Activated CD8-positive, alpha-beta memory T cell treated with anti-CD3 and anti-CD28 coated beads for 4 hours (primary cell): ENCODE measurements around the gene HOXC10.

Source experiments
- DNase-seq, 2 donors: peaks; one replicate each; pipeline ENCODE4 v3.0.0-alpha.2; 2020; ENCODE audit warnings: low read depth in 2 of 2

HOXC10 gene

DNA sequence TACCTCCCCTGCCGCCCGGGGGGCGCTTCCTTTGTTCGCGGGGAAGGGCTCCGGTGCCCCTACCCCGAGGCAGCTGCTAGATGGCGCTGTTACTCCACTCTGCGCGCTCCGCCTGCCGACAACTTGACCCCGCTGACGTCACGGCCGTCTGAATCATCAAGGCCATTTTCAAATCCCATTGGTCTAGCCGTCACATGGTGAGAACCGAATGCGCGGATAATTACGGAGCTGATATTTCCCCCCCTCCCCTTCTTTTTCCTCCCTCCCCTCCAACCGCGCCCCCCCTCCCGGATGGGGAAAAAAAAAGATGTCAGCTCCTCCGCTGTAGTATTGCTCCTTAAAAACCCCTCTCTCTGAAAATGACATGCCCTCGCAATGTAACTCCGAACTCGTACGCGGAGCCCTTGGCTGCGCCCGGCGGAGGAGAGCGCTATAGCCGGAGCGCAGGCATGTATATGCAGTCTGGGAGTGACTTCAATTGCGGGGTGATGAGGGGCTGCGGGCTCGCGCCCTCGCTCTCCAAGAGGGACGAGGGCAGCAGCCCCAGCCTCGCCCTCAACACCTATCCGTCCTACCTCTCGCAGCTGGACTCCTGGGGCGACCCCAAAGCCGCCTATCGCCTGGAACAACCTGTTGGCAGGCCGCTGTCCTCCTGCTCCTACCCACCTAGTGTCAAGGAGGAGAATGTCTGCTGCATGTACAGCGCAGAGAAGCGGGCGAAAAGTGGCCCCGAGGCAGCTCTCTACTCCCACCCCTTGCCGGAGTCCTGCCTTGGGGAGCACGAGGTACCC lies at the start of gene HOXC10:
HOXC10 (plus strand) TSS at position 246 of the 791 bp plus-strand sequence; CDS start at position 360, 114 bp downstream.
- peak; percentile 27 to 70 for DNase-seq

DNA sequence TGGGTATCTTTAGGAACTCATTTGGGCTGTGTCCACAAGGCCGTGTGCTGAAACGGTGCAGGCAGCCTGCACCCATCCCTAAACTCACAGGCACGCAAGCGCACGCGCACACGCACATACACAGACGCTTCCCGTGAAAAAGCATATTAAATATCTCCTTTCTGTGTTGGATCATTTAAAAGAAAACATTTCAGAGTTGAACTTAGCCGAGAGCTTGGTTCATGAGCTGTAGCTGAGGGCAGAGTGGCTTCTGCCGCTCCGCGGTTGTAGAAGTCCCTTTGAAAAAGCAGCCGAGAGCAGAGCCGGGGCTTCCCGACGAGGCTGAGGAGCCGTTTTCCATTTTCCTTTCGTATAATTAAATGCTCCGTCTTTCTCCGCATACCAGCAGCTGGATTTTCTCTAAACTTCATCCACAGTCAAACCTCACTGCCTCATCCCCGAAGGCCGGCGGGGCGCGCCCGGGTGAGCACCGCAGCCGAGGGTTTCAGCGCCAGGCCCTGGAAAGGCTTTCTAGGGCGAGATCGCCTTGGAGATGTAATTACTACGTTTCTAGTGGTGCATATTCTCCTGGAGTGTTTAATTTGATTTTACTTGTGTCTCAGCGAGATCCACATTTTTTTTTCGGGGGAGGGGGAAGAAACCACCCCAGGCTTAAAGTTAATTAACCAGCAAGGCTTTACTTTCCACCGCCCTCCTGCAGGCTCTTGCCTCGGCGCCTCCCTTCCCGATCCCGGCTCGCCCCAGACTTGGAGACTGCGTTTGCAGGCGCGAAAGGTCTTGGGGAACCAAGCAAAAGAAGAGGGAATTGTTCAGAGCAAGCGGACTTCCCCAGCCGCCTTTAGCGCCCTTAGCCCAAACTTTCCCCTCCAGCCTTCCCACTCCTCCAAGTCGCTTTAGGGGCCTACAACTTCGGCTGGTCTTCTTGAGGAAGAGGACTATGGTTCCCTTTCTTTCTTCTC lies 49.3 kb upstream of the HOXC10 start:
- no peak for DNase-seq

- no peak for DNase-seq
Observed at GRCh38 chr12:53937099-53937498, 47.8 kb upstream of the HOXC10 start.

- DNase-seq, result no peak
Observed at GRCh38 chr12:53937596-53938325, 47.2 kb upstream of the HOXC10 start.

DNA sequence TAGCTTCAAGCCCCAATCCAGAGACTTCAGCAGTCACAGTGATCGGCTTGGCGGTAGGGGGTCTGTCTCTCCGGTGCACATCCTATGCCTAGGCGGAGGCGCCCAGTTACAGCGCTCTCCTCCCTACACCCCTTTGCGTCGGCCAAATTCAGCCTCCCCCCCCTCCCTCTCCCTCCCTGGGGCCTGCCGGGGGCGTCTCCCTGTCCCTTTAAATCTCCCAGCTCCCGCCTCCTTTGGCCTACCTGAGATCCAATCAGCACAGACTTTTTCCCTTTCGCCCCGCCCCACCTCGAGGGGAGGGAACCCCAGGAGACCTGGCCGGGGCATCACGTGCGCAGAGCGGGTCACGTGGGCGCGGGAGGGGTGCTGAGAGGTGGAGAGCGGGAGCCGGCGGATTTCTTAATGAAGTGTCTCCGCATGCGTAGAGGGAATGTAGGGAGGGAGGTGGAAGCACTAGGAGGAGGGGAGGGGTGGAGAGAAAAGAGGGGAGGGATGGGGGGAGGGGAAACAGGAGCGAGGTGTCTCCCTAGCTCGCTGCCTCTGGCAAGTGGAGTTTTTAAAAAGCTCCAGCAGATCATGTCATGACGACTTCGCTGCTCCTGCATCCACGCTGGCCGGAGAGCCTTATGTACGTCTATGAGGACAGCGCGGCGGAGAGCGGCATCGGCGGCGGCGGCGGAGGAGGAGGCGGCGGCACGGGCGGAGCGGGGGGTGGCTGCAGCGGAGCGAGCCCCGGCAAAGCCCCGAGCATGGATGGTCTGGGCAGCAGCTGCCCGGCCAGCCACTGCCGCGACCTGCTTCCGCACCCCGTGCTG lies 46.4 kb upstream of the HOXC10 start, which contains the start of gene HOXC13:
HOXC13 (plus strand) TSS at position 506 of the 815 bp plus-strand sequence; CDS start at position 582, 76 bp downstream.
- DNase-seq, result no peak

GRCh38 chr12:53939141-53940108 lies 45.5 kb upstream of the HOXC10 start:
- DNase-seq, result no peak

DNA sequence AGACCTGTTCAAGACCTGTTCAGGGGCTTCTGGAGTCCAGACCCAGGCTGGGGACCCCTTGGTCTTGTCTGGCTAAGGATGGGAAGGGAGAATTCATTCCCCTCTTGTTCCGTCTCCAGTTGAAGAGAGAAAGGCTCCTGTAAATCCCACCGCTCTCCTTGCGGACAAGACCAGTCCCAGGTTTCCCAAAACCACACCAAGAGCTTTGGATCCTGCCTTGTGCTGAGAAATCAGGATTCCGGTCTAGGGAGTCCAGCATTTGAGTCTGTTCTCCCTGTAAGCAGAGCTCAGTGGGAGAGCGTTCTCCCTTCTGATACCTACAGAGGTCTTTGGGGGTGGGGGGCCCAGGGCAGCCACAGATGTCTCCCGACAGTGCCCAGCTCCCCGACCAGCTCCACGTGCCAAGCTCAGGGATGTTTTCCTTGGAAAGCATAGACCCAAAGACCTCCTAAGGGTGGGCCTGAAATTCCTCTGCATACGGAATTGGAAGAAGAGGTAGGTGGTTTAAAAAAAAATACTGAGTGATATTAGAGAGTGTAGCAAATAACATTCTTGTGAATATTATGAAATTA lies 44.4 kb upstream of the HOXC10 start:
- no peak for DNase-seq

- DNase-seq, result no peak
Observed at GRCh38 chr12:53941187-53941586, 43.8 kb upstream of the HOXC10 start.

- DNase-seq, result no peak
Observed at GRCh38 chr12:53941750-53942149, 43.2 kb upstream of the HOXC10 start.

DNA sequence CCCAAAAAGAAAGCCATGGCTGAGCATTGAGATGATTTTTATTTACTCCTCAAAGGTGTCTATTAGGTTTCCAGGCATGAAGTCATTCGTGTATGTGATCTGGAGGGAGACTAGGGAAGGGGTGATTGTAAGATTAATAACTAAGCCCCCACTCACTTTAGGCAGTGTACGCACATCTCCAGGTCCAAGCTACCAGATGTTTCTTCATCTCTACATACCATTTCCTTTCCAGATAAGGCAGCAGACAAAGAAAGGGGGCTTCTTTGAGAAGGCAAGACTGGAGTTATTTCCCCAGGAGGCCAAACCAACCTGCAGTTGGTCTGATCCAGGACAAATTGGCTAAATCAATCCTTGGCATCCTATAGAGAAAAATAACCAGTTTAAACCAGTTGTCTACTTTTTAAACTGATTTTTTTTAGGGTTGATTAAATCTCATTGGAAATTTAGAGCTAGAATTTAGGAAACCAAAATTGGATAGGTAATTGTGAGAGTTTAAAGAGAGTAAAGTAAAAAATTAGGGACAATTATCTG lies 42.4 kb upstream of the HOXC10 start:
- no peak for DNase-seq

DNA sequence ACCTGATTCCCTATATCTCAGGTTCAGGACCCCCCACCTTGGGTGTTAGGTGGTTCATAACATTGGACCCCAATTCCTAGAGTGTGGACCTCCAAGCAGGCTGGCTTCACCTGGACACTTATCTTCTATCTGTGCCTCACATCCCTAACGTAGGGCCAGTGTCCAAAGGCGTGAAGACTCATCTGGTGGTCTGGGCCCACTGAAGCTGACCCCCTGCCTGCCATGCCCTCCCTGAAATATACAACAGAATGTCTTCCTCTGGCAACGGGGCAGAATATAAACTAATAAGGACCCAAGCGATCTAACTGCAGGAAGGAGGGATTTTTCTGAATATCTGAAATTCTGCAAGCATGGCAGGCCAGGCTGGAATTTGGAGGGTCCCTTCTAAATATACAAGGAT lies 40.7 kb upstream of the HOXC10 start:
- no peak for DNase-seq

- no peak for DNase-seq
Observed at GRCh38 chr12:53944907-53945847, 39.8 kb upstream of the HOXC10 start.

DNA sequence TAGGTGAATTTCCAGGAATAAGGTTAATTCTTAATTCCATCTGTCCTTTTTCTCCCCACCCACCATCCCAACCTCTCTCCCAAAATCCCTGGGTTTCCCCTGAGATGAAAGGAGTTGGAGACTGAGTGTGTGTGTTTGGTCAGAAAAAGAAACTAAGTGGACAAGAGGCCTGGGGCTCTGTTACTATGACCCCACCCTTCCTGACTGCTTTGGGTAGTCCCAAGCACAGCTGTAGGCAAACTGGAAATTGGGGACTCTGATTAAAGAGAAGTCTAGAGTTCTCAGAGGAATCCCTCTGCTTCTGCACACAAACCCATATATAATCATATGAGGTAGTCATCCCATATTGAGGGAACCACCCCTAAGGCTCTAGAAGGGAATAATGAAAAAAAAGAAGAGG lies 37.2 kb upstream of the HOXC10 start:
- DNase-seq, result no peak

DNA sequence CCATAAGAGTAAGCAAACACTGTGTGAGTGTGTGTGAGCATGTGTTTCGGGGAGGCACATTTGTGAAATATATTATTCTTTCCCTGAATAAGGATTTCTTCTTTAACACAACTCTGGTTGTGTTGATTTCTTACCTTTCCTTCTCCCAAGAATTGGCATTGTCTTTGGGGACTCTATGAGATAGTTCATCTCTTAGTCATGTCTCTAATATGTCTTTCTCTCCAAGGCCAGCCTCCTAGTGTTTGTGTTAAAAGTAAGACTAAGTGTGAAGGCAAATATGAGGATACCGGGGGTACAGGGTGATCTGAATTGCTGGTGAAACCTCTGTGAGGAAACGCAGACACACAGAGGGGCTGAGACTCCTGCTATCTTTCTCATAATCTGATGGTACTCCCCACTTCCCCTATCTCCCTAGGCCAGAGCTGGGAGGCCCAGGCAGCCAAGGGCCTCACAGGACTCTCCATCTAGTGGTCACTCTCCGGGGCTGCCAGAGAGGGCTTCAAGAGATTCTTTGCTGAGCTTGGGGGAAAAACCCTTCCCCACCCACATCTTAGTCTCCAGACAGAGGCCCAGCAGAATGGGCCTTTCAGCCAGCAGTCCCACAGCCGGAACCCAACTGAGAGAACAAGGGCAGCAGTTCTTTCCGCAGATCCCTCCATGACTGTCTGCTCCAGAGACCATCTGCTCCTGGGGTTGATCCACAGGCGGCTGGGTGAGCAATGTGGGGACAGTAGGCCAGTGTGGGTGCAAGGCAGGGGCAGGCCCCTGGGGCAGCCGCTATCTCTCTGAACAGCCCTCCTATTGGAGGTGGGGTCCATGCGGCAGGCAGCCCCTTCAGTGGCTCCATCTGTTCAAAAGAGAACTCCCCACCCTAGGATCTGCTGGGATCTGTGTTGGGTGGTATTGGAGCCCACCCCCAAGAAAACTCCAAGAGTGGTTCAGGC lies 36.0 kb upstream of the HOXC10 start:
- DNase-seq, result no peak

- DNase-seq, result no peak
Observed at GRCh38 chr12:53949631-53950436, 35.1 kb upstream of the HOXC10 start.

DNA sequence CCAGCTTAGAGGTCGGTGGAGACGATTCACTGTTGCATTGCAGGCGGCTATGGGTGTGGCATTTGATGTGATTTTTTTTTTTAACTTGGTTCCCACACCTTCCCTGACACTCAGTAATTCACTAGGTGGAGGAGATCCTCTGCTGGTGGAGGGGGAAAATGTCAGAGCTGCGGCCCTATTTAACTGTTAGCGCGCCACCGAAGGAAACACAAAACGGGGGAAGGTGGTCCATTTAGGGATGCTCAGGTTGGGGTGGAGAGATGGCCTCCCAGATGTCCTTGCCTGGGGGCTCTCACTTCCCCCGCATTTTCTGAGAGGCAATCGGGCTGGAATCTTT lies 34.5 kb upstream of the HOXC10 start:
- no peak for DNase-seq
